H1 (cell line): ENCODE measurements around the gene LRP1. TPM values are rescaled to one million over a fixed set of nuclear protein-coding genes. Genes with fewer than 3 reads are reported as not detected.

ENCODE experiments used
- CHD1 ChIP-seq: IDR thresholded peaks from 2 replicates; pipeline ENCODE4 v1.6.1; 2012; ENCODE audit warnings: low read depth, low read length, improper control_type of control experiment
- CHD7 ChIP-seq: fragments of 300-600 bp; sonication (generic); IDR thresholded peaks from 2 replicates; pipeline ENCODE4 v1.7.1; 2012; ENCODE audit warnings: low read length, moderate library complexity, mild to moderate bottlenecking, inconsistent platforms; ENCODE audit not compliant: insufficient replicate concordance
- polyA plus RNA-seq, 7 experiments: library from polyadenylated mRNA; depleted of rRNA in 3 of 7; stranded (reverse) in 5 of 7; unstranded in 2 of 7; fragments of >200 nt in 5 of 7; fragments of 200-250 nt in 2 of 7; gene quantifications; 1 replicate in 5 of 7; 2 replicates in 1 of 7; 4 replicates in 1 of 7; pipeline versions ENCODE4 v1.2.1 to v1.2.3, GENCODE V29; 2011 to 2013; ENCODE audit warnings: missing spikeins in 2 of 7, mixed read lengths in 2 of 7
- total RNA-seq: library from RNA; stranded (reverse); fragmentation: NEBNext Ultra II Directional; extraction: Animal tissue kit (Norgen Biotek cat#: 25700); gene quantifications from 2 replicates; pipeline ENCODE4 v1.2.1, GENCODE V29; 2021

Gene LRP1
- total and polyA plus RNA-seq, 2 of the 8 experiments (the other 6 are each of a cell fraction or from before 2014, with no cell fraction given) = 35.3 to 92.5 TPM

GRCh38 chr12:57201631-57202030 is 73.3 kb downstream of the LRP1 start (continued):
- no peak for TF ChIP-seq CHD7
- TF ChIP-seq CHD1 = no peak
